OCI-LY7 (cell line): ENCODE data around the gene TBC1D19. TPM values are rescaled to one million over a fixed set of nuclear protein-coding genes. Genes with fewer than 3 reads are reported as not detected.

Experiments
- BruUV-seq: library from RNA; stranded (reverse); fragments of 400-500 nt; replicated peaks from 2 replicates; lab custom pipeline; 2021; lab: Mats Ljungman, UMichigan
- CTCF ChIA-PET: fragments of 300-600 bp; sonication (Branson Sonifier 250); formaldehyde crosslinking; loops from one replicate; lab custom pipeline; 2022; ENCODE audit warnings: antibody characterized with exemption; ENCODE audit not compliant: unreplicated experiment; lab: Charles Lee
- POLR2A ChIA-PET: fragments of 300-600 bp; sonication (Branson Sonifier 250); formaldehyde crosslinking; loops from one replicate; lab custom pipeline; 2022; ENCODE audit warnings: antibody characterized with exemption; lab: Charles Lee
- DNase-seq: peaks from one replicate; pipeline ENCODE4 v3.0.0-alpha.2; 2015; ENCODE audit warnings: low spot score
- H2AFZ ChIP-seq: fragments of 200-600 bp; sonication (generic), shearing (Covaris generic); 2 replicates; pipeline ENCODE4 v1.6.1; 2014; ENCODE audit warnings: mild to moderate bottlenecking, antibody characterized with exemption, low read length, moderate library complexity
- H3K27ac ChIP-seq: fragments of 200-600 bp; sonication (generic); 2 replicates; pipeline ENCODE4 v1.5.1; 2014; ENCODE audit warnings: mixed run types, low read depth, mild to moderate bottlenecking, moderate library complexity, low read length, inconsistent platforms; ENCODE audit not compliant: poor library complexity, severe bottlenecking
- H3K36me3 ChIP-seq: fragments of 200-600 bp; sonication (generic); 2 replicates; pipeline ENCODE4 v1.6.1; 2014; ENCODE audit warnings: mild to moderate bottlenecking, antibody characterized with exemption, low read length, moderate library complexity, mixed read lengths; ENCODE audit not compliant: insufficient read depth
- H3K4me1 ChIP-seq: fragments of 200-600 bp; sonication (generic); 2 replicates; pipeline ENCODE4 v1.5.1; 2014; ENCODE audit warnings: mild to moderate bottlenecking, low read length; ENCODE audit not compliant: insufficient read depth, poor library complexity, severe bottlenecking
- H3K4me2 ChIP-seq: fragments of 200-600 bp; sonication (generic); 2 replicates; pipeline ENCODE4 v1.6.1; 2014; ENCODE audit warnings: mild to moderate bottlenecking, low read length
- H3K4me3 ChIP-seq: fragments of 200-600 bp; sonication (generic); 2 replicates; pipeline ENCODE4 v1.5.1; 2014; ENCODE audit warnings: mild to moderate bottlenecking, low read depth, low read length; ENCODE audit not compliant: poor library complexity, severe bottlenecking
- H3K79me2 ChIP-seq: fragments of 200-600 bp; sonication (generic); 2 replicates; pipeline ENCODE4 v1.6.1; 2016; ENCODE audit warnings: low read depth, mild to moderate bottlenecking, low read length, moderate library complexity, mixed read lengths; ENCODE audit not compliant: insufficient read depth
- H3K9me2 ChIP-seq: fragments of 200-600 bp; sonication (generic); 2 replicates; pipeline ENCODE4 v1.6.1; 2016; ENCODE audit warnings: mild to moderate bottlenecking, low read length, mixed read lengths; ENCODE audit not compliant: insufficient read depth
- H3K9me3 ChIP-seq: fragments of 200-600 bp; sonication (generic); 2 replicates; pipeline ENCODE4 v1.6.1; 2014; ENCODE audit warnings: mild to moderate bottlenecking, mixed run types, low read length, mixed read lengths
- H4K20me1 ChIP-seq: fragments of 200-600 bp; sonication (generic); 2 replicates; pipeline ENCODE4 v1.6.1; 2014; ENCODE audit warnings: mild to moderate bottlenecking, antibody characterized with exemption, low read length, moderate library complexity, mixed read lengths; ENCODE audit not compliant: insufficient read depth
- CTCF ChIP-seq: fragments of 200-600 bp; sonication (generic); conservative IDR thresholded peaks from 2 replicates; pipeline ENCODE4 v1.5.1; 2014; ENCODE audit warnings: mild to moderate bottlenecking, antibody characterized with exemption, low read length, moderate library complexity, mixed read lengths
- EZH2phosphoT487 ChIP-seq: fragments of 200-600 bp; sonication (generic); IDR thresholded peaks from 2 replicates; pipeline ENCODE4 v1.6.1; 2018; ENCODE audit warnings: low read depth, borderline replicate concordance, mild to moderate bottlenecking, mixed run types, antibody characterized with exemption, low read length, moderate library complexity, mixed read lengths
- intact Hi-C: fragments of 100-400 bp; cut with micrococcal nuclease; formaldehyde crosslinking; loops from one replicate; pipeline ENCODE4 v1.10.0; 2022; ENCODE audit not compliant: unreplicated experiment
- total RNA-seq, 2 experiments: library from RNA; depleted of rRNA in 1 of 2; stranded (reverse); fragments of >200 nt in 1 of 2; shearing (Covaris generic) in 1 of 2; gene quantifications; 2 replicates each; pipeline ENCODE4 v1.2.3, GENCODE V29; 2014 to 2022

Gene TBC1D19
- total RNA-seq, 2 experiments from 2014 or later, result 10.1 to 11.0 TPM

DNA sequence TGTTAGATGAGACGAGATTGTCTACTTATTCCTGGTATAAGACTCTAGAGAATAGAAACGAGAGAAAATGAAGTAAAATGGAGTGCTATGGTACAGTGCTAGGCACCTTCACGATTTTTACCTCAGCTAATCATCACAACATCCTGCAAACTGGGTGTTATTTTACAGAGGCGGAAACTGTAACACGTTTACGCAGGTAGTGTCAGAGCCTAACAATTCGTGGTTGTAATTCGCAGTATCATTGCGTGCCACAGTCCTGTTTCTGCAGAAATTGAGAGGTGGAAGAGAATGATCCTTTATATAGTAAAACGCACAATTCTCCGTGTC is 383 bp upstream of the TBC1D19 start:
- intact Hi-C loops, result loop anchor here (1.0 to 5.0 kb wide), 3 partner anchors 261 to 429 kb away; partner anchors contain the start of genes RBPJ and STIM2
- Histone ChIP-seq H3K4me3 (peak overlapping the region; percentile 86), H2AFZ (peak overlapping the region; percentile 100), H3K4me1 (peaks cover 19% of the 10 kb centered on the region), H3K9me3 (no peaks in the 10 kb centered on the region), H3K4me2 (peak overlapping the region; percentile 63), H3K36me3 (no peaks in the 10 kb centered on the region), H3K9me2 (no peaks in the 10 kb centered on the region), H3K79me2 (peaks cover 13% of the 10 kb centered on the region; the same call in 1 of the 2 replicates), H4K20me1 (no peaks in the 10 kb centered on the region), H3K27ac (peak overlapping the region; percentile 48)
- no peak for DNase-seq
- BruUV-seq, result no TSS peak
- ChIA-PET POLR2A (interaction anchor here (0.7 to 2.4 kb wide), 13 partner anchors 8 to 388 kb away, joined by 3 to 14 read pairs (median 4); no protein-coding TSS in a partner anchor), CTCF (interaction anchor here (0.6 kb wide), 1 partner anchor 274 kb away, joined by 3 read pairs; no protein-coding TSS in a partner anchor)
- TF ChIP-seq CTCF, result 0 out of 2 replicates have a peak, but pooled peaks have one; percentile 29
- TF ChIP-seq EZH2phosphoT487, result no peak

GRCh38 chr4:26584725-26585124 is 841 bp downstream of the TBC1D19 start:
- peak overlapping the region; percentile 48 for H3K27ac ChIP-seq
- no peaks in the 10 kb centered on the region for H4K20me1 ChIP-seq
- peaks cover 24% of the 10 kb centered on the region; the same call in 1 of the 2 replicates for H3K79me2 ChIP-seq
- ChIA-PET POLR2A (interaction anchor here (0.7 to 2.4 kb wide), 10 partner anchors 10 to 387 kb away, joined by 3 to 14 read pairs (median 4); no protein-coding TSS in a partner anchor), CTCF (no interaction called here)
- DNase-seq, result no peak
- TF ChIP-seq EZH2phosphoT487 (no peak), CTCF (no peak)
- peak overlapping the region; percentile 91 for H3K4me2 ChIP-seq
- intact Hi-C loops, result loop anchor here (5.0 kb wide), 2 partner anchors 262 to 428 kb away; partner anchors contain the start of gene RBPJ
- H3K36me3 ChIP-seq, result no peaks in the 10 kb centered on the region
- H3K9me2 ChIP-seq, result no peaks in the 10 kb centered on the region
- no peaks in the 10 kb centered on the region for H3K9me3 ChIP-seq
- peak overlapping the region; percentile 86 for H3K4me3 ChIP-seq
- no TSS peak for BruUV-seq
- H2AFZ ChIP-seq, result peak overlapping the region; percentile 100
- H3K4me1 ChIP-seq, result peaks cover 31% of the 10 kb centered on the region

GRCh38 chr4:26589705-26590104 is 5.8 kb downstream of the TBC1D19 start:
- Histone ChIP-seq H3K4me1 (peaks cover 28% of the 10 kb centered on the region), H3K9me2 (no peaks in the 10 kb centered on the region), H4K20me1 (no peaks in the 10 kb centered on the region), H3K4me2 (peak overlapping the region; percentile 21), H2AFZ (peak overlapping the region; percentile 29; the same call in 1 of the 2 replicates), H3K36me3 (no peaks in the 10 kb centered on the region), H3K79me2 (peaks cover 34% of the 10 kb centered on the region; the same call in 1 of the 2 replicates), H3K4me3 (no peak overlapping the region), H3K27ac (peak overlapping the region; percentile 24), H3K9me3 (no peaks in the 10 kb centered on the region)
- POLR2A ChIA-PET, result interaction anchor here (0.5 to 1.5 kb wide), 2 partner anchors 15 to 21 kb away, joined by 3 read pairs; no protein-coding TSS in a partner anchor
- DNase-seq, result peak; percentile 60
- no TSS peak for BruUV-seq
- CTCF ChIA-PET, result no interaction called here
- intact Hi-C loops, result no loop called here
- TF ChIP-seq EZH2phosphoT487 (no peak), CTCF (peak; percentile 71)
